H1 (cell line): Measurements from ENCODE around the gene DCP1A. TPM values are rescaled to one million over a fixed set of nuclear protein-coding genes. Genes with fewer than 3 reads are reported as not detected.

Experiments
- CTCF ChIA-PET: fragments of 300-600 bp; sonication (Branson Sonifier 250); formaldehyde crosslinking; loops from one replicate; lab custom pipeline; 2021; ENCODE audit not compliant: partially characterized antibody; lab: Charles Lee
- POLR2A ChIA-PET: fragments of 300-600 bp; sonication (Branson Sonifier 250); formaldehyde crosslinking; loops from one replicate; lab custom pipeline; 2021; ENCODE audit warnings: inconsistent platforms; ENCODE audit not compliant: partially characterized antibody; lab: Charles Lee
- DNase-seq, 2 experiments: peaks; one replicate each; pipeline versions ENCODE4 v3.0.0 to v3.0.0-alpha.2; 2010 to 2022; ENCODE audit warnings: low spot score in 2 of 2, low read depth in 1 of 2, mixed read lengths in 1 of 2
- FAIRE-seq: peaks from 2 replicates; lab custom pipeline; 2011; peaks lifted over from hg19 to GRCh38; lab: Jason Lieb, UNC
- H2AFZ ChIP-seq: 2 replicates; pipeline ENCODE4 v1.8.1; 2012; ENCODE audit warnings: low read length, inconsistent platforms
- H2AK5ac ChIP-seq: 2 replicates; pipeline ENCODE4 v1.6.1; 2013; ENCODE audit warnings: low read depth, low read length
- H2BK120ac ChIP-seq: replicated peaks from 2 replicates; pipeline ENCODE3; 2013; ENCODE audit warnings: low read depth, low read length, inconsistent platforms
- H2BK12ac ChIP-seq: 2 replicates; pipeline ENCODE4 v1.6.1; 2013; ENCODE audit warnings: low read depth, low read length
- H2BK15ac ChIP-seq: 2 replicates; pipeline ENCODE4 v1.6.1; 2013; ENCODE audit warnings: low read length
- H2BK20ac ChIP-seq: 2 replicates; pipeline ENCODE4 v1.6.1; 2013; ENCODE audit warnings: low read length
- H2BK5ac ChIP-seq: 2 replicates; pipeline ENCODE4 v1.6.1; 2013; ENCODE audit warnings: low read depth, low read length
- H3K14ac ChIP-seq: 2 replicates; pipeline ENCODE4 v1.6.1; 2013; ENCODE audit warnings: inconsistent platforms; ENCODE audit not compliant: insufficient read length
- H3K18ac ChIP-seq: 2 replicates; pipeline ENCODE4 v1.6.1; 2013; ENCODE audit warnings: low read length; ENCODE audit errors: extremely low read depth
- H3K23ac ChIP-seq: 2 replicates; pipeline ENCODE4 v1.6.1; 2013; ENCODE audit warnings: inconsistent platforms; ENCODE audit not compliant: insufficient read length
- H3K23me2 ChIP-seq: 2 replicates; pipeline ENCODE4 v1.6.1; 2013; ENCODE audit warnings: low read depth, low read length
- H3K27ac ChIP-seq: 2 replicates; pipeline ENCODE4 v1.6.1; 2011; ENCODE audit warnings: low read depth, low read length, inconsistent platforms
- H3K27me3 ChIP-seq, 4 experiments: replicated peaks in 1 of 4; 1 replicate in 1 of 4; 2 replicates in 3 of 4; pipeline versions ENCODE4 v1.6.1 to v1.8.1; 2011 to 2013; ENCODE audit warnings: low read length in 3 of 4, mild to moderate bottlenecking in 3 of 4, inconsistent platforms in 2 of 4, mixed read lengths in 2 of 4, moderate library complexity in 1 of 4; ENCODE audit not compliant: control insufficient read depth in 3 of 4, insufficient read depth in 3 of 4; ENCODE audit errors: extremely low read depth in 1 of 4
- H3K36me3 ChIP-seq, 4 experiments: 2 replicates each; pipeline versions ENCODE4 v1.6.1 to v1.8.1; 2011 to 2013; ENCODE audit warnings: mild to moderate bottlenecking in 4 of 4, low read length in 3 of 4, moderate library complexity in 2 of 4, control low read depth in 1 of 4, inconsistent platforms in 1 of 4; ENCODE audit not compliant: insufficient read depth in 4 of 4, control insufficient read depth in 2 of 4
- H3K4ac ChIP-seq: replicated peaks from 2 replicates; pipeline ENCODE3; 2013; ENCODE audit warnings: low read length, low read depth, mixed read lengths, inconsistent platforms; ENCODE audit not compliant: insufficient read length
- H3K4me1 ChIP-seq, 4 experiments: replicated peaks in 1 of 4; 1 replicate in 1 of 4; 2 replicates in 3 of 4; pipeline versions ENCODE4 v1.6.1 to v1.8.1; 2011 to 2013; ENCODE audit warnings: low read length in 3 of 4, inconsistent platforms in 2 of 4, mixed read lengths in 1 of 4; ENCODE audit not compliant: insufficient read depth in 4 of 4, control insufficient read depth in 3 of 4
- H3K4me2 ChIP-seq, 2 experiments: 2 replicates each; pipeline versions ENCODE4 v1.6.1 to v1.8.1; 2011 to 2013; ENCODE audit warnings: low read depth in 2 of 2, low read length in 2 of 2, control low read depth in 1 of 2, inconsistent platforms in 1 of 2, mild to moderate bottlenecking in 1 of 2; ENCODE audit not compliant: insufficient read depth in 1 of 2
- H3K4me3 ChIP-seq, 4 experiments: fragments of 200-600, 300-600 bp in 1 of 4; sonication (generic), shearing (Covaris generic), sonication (Bioruptor Twin) in 1 of 4; 2 replicates each; pipeline versions ENCODE4 v1.5.1 to v1.8.1; 2011 to 2016; ENCODE audit warnings: low read length in 4 of 4, low read depth in 3 of 4, control low read depth in 2 of 4, inconsistent platforms in 2 of 4, mild to moderate bottlenecking in 2 of 4, mixed read lengths in 1 of 4, moderate library complexity in 1 of 4; ENCODE audit not compliant: insufficient read depth in 2 of 4; ENCODE audit errors: extremely low read depth in 1 of 4
- H3K56ac ChIP-seq: replicated peaks from 2 replicates; pipeline ENCODE3; 2013; ENCODE audit warnings: low read depth, mild to moderate bottlenecking, mixed read lengths, low read length, inconsistent platforms; ENCODE audit not compliant: insufficient read length
- H3K79me1 ChIP-seq: 2 replicates; pipeline ENCODE4 v1.6.1; 2013; ENCODE audit warnings: low read depth, low read length, control low read depth
- H3K79me2 ChIP-seq, 2 experiments: 2 replicates each; pipeline versions ENCODE4 v1.6.1 to v1.8.1; 2012 to 2013; ENCODE audit warnings: low read length in 2 of 2, mild to moderate bottlenecking in 2 of 2, inconsistent platforms in 1 of 2; ENCODE audit not compliant: insufficient read depth in 2 of 2, control insufficient read depth in 1 of 2
- H3K9ac ChIP-seq, 4 experiments: replicated peaks in 1 of 4; 1 replicate in 1 of 4; 2 replicates in 3 of 4; pipeline versions ENCODE4 v1.6.1 to v1.8.1; 2011 to 2013; ENCODE audit warnings: low read depth in 3 of 4, low read length in 3 of 4, control low read depth in 2 of 4, mild to moderate bottlenecking in 2 of 4, moderate library complexity in 2 of 4, inconsistent platforms in 1 of 4; ENCODE audit errors: extremely low read depth in 1 of 4
- H3K9me3 ChIP-seq, 2 experiments: 2 replicates each; pipeline versions ENCODE4 v1.6.1 to v1.8.1; 2012 to 2013; ENCODE audit warnings: mild to moderate bottlenecking in 2 of 2, moderate library complexity in 2 of 2, control low read depth in 1 of 2, inconsistent platforms in 1 of 2, low read depth in 1 of 2, low read length in 1 of 2, mixed read lengths in 1 of 2; ENCODE audit not compliant: insufficient read depth in 2 of 2
- H4K20me1 ChIP-seq, 2 experiments: replicated peaks in 1 of 2; 2 replicates each; pipeline versions ENCODE3 to v1.8.1; 2011 to 2013; ENCODE audit warnings: inconsistent platforms in 2 of 2, low read length in 2 of 2, mild to moderate bottlenecking in 1 of 2; ENCODE audit not compliant: insufficient read depth in 2 of 2, control insufficient read depth in 1 of 2
- H4K5ac ChIP-seq: 2 replicates; pipeline ENCODE4 v1.6.1; 2013; ENCODE audit warnings: low read length, low read depth, mixed read lengths, inconsistent platforms; ENCODE audit not compliant: insufficient read length
- H4K8ac ChIP-seq: 2 replicates; pipeline ENCODE4 v1.8.0; 2013; ENCODE audit warnings: mild to moderate bottlenecking, moderate library complexity, low read length, inconsistent platforms; ENCODE audit not compliant: insufficient read depth; ENCODE audit errors: extremely low read depth
- H4K91ac ChIP-seq: replicated peaks from 2 replicates; pipeline ENCODE3; 2013; ENCODE audit warnings: low read length, mixed read lengths, inconsistent platforms; ENCODE audit not compliant: insufficient read length
- ATF2 ChIP-seq: IDR thresholded peaks from 2 replicates; pipeline ENCODE4 v1.6.1; 2012; ENCODE audit warnings: low read length, inconsistent platforms
- BACH1 ChIP-seq: IDR thresholded peaks from 2 replicates; pipeline ENCODE4 v1.6.1; 2012; ENCODE audit warnings: low read length, improper control_type of control experiment
- CEBPB ChIP-seq: IDR thresholded peaks from 2 replicates; pipeline ENCODE4 v1.6.1; 2012; ENCODE audit warnings: low read depth, low read length
- CHD1 ChIP-seq: IDR thresholded peaks from 2 replicates; pipeline ENCODE4 v1.6.1; 2012; ENCODE audit warnings: low read depth, low read length, improper control_type of control experiment
- CREB1 ChIP-seq: IDR thresholded peaks from 2 replicates; pipeline ENCODE4 v1.6.1; 2012; ENCODE audit warnings: inconsistent platforms
- GTF2F1 ChIP-seq: IDR thresholded peaks from 2 replicates; pipeline ENCODE4 v1.6.1; 2012; ENCODE audit warnings: low read depth, low read length, improper control_type of control experiment, borderline replicate concordance
- HDAC6 ChIP-seq: IDR thresholded peaks from one replicate; pipeline ENCODE4 v1.7.1; 2012; ENCODE audit warnings: low read depth, mild to moderate bottlenecking, inconsistent platforms, low read length, moderate library complexity
- KDM4A ChIP-seq: IDR thresholded peaks from one replicate; pipeline ENCODE4 v1.7.1; 2012; ENCODE audit warnings: low read depth, mild to moderate bottlenecking, moderate library complexity, low read length, inconsistent platforms; ENCODE audit not compliant: severe bottlenecking
- POLR2AphosphoS5 ChIP-seq: IDR thresholded peaks from 2 replicates; pipeline ENCODE4 v1.6.1; 2011; ENCODE audit warnings: low read depth, low read length
- POU5F1 ChIP-seq: IDR thresholded peaks from 2 replicates; pipeline ENCODE4 v1.6.1; 2011; ENCODE audit warnings: low read depth, mild to moderate bottlenecking, low read length, moderate library complexity
- RFX5 ChIP-seq: IDR thresholded peaks from 2 replicates; pipeline ENCODE4 v1.6.1; 2011; ENCODE audit warnings: low read depth, low read length, improper control_type of control experiment, borderline replicate concordance
- SP1 ChIP-seq: IDR thresholded peaks from 2 replicates; pipeline ENCODE4 v1.6.1; 2011; ENCODE audit warnings: low read depth, low read length
- SP2 ChIP-seq: IDR thresholded peaks from 2 replicates; pipeline ENCODE4 v1.6.1; 2012; ENCODE audit warnings: mild to moderate bottlenecking, low read length, inconsistent platforms
- SUZ12 ChIP-seq: fragments of 200-600 bp; sonication (generic); IDR thresholded peaks from 2 replicates; pipeline ENCODE4 v1.6.1; 2012; ENCODE audit warnings: mild to moderate bottlenecking, inconsistent platforms, low read length, moderate library complexity, mixed read lengths
- TAF1 ChIP-seq: IDR thresholded peaks from 2 replicates; pipeline ENCODE4 v1.6.1; 2011; ENCODE audit warnings: mild to moderate bottlenecking, low read depth, low read length
- WGBS, 2 experiments: shearing (Covaris generic) in 1 of 2; methylation state at CpG; one replicate each; pipeline versions ENCODE4 v1.1.6 to v1.1.7; 2013 to 2015; ENCODE audit warnings: low lambda C conversion rate in 2 of 2, mixed read lengths in 2 of 2, inconsistent platforms in 1 of 2, low coverage in 1 of 2, missing lambda C conversion rate in 1 of 2; ENCODE audit not compliant: insufficient replicate concordance in 2 of 2, insufficient coverage in 1 of 2, insufficient read length in 1 of 2; ENCODE audit errors: extremely low coverage in 1 of 2, missing lambda C conversion rate in 1 of 2; 5-methylcytosine and 5-hydroxymethylcytosine counted together
- polyA plus RNA-seq, 7 experiments: library from polyadenylated mRNA; depleted of rRNA in 3 of 7; stranded (reverse) in 5 of 7; unstranded in 2 of 7; fragments of >200 nt in 5 of 7; fragments of 200-250 nt in 2 of 7; gene quantifications; 1 replicate in 5 of 7; 2 replicates in 1 of 7; 4 replicates in 1 of 7; pipeline versions ENCODE4 v1.2.1 to v1.2.3, GENCODE V29; 2011 to 2013; ENCODE audit warnings: missing spikeins in 2 of 7, mixed read lengths in 2 of 7
- total RNA-seq: library from RNA; stranded (reverse); fragmentation: NEBNext Ultra II Directional; extraction: Animal tissue kit (Norgen Biotek cat#: 25700); gene quantifications from 2 replicates; pipeline ENCODE4 v1.2.1, GENCODE V29; 2021

DCP1A gene
- total and polyA plus RNA-seq, 2 of the 8 experiments (the other 6 are each of a cell fraction or from before 2014, with no cell fraction given): 13.2 to 15.9 TPM

- 58% methylated on average over 8 of the region's 8 CpGs; no CpG with 5 or more reads in 1 of the 2 experiments for WGBS, 2 experiments
- POLR2A ChIA-PET: no interaction called here
- peaks cover 0 to 5% (median 0%) of the 10 kb centered on the region in 4 experiments; a peak in 2 of 7 replicates for H3K4me1 ChIP-seq
- no peak for TF ChIP-seq RFX5
- no peak for TF ChIP-seq TAF1
- TF ChIP-seq CREB1: no peak
- no peak for TF ChIP-seq SUZ12
- no peak for TF ChIP-seq ATF2
- no peak for TF ChIP-seq SP1
- TF ChIP-seq HDAC6: no peak
- no peak for TF ChIP-seq POU5F1
- no peak for TF ChIP-seq SP2
- TF ChIP-seq GTF2F1: no peak
- no peak for TF ChIP-seq POLR2AphosphoS5
- no peak for TF ChIP-seq KDM4A
- no peak for TF ChIP-seq CHD1
- TF ChIP-seq CEBPB: peak; percentile 87
- TF ChIP-seq BACH1: no peak
Measured at GRCh38 chr3:53375019-53375418, 27.7 kb upstream of the DCP1A start.

More at GRCh38 chr3:53375019-53375418, 27.7 kb upstream of the DCP1A start:
- FAIRE-seq (peak; percentile 89), DNase-seq (peak; percentile 27 to 89)
- Histone ChIP-seq H2AFZ (no peak overlapping the region), H2BK15ac (no peak overlapping the region), H3K27ac (no peak overlapping the region), H2BK120ac (no peak overlapping the region), H3K4ac (no peak overlapping the region), H3K56ac (no peak overlapping the region), H3K23ac (no peak overlapping the region), H4K5ac (no peak overlapping the region), H3K14ac (no peak overlapping the region), H4K91ac (no peak overlapping the region), H3K79me1 (no peaks in the 10 kb centered on the region), H3K27me3 (no peaks in the 10 kb centered on the region; a peak in 1 of 7 replicates), H3K18ac (no peak overlapping the region), H3K9ac (no peak overlapping the region), H2BK5ac (no peak overlapping the region), H2AK5ac (no peak overlapping the region), H2BK20ac (no peak overlapping the region), H3K36me3 (no peaks in the 10 kb centered on the region), H4K8ac (no peak overlapping the region), H3K23me2 (no peaks in the 10 kb centered on the region), H3K4me3 (no peak overlapping the region), H3K79me2 (no peaks in the 10 kb centered on the region), H3K4me2 (no peak overlapping the region), H2BK12ac (no peak overlapping the region), H3K9me3 (peaks cover 5 to 6% of the 10 kb centered on the region in 2 experiments; a peak in 3 of 4 replicates), H4K20me1 (no peaks in the 10 kb centered on the region)
- CTCF ChIA-PET: interaction anchor here (0.6 to 7.2 kb wide), 28 partner anchors 10 to 481 kb away, joined by 3 to 68 read pairs (median 4); no protein-coding TSS in a partner anchor
